Heart left ventricle (tissue), 13 donors: ENCODE results near the gene PRPF39.

ENCODE experiments used
- CTCF ChIP-seq, 12 donors: fragments of 200-600 bp; sonication (generic) in 4 of 12; IDR thresholded peaks; one replicate each; pipeline versions ENCODE4 v1.5.0 to v1.8.0; 2018 to 2022; ENCODE audit warnings: antibody characterized with exemption in 12 of 12, mild to moderate bottlenecking in 5 of 12
- POLR2A ChIP-seq, 2 donors: fragments of 450-650 bp; IDR thresholded peaks; one replicate each; pipeline ENCODE4 v1.6.1; 2017; ENCODE audit warnings: antibody characterized with exemption in 2 of 2, mild to moderate bottlenecking in 2 of 2, moderate library complexity in 2 of 2
- donor health status: ischemic (EF 13 %, LVEDD 7.1; RV severe dilation, severe dysfunction).
- donor health status: DM: no; HTN: yes; CAD: no.
- donor health status: DM: no; HTN: no; CAD: no.
- donor health status: ischemic (EF 25% LVEDD 6.9; RV normal size, moderate dysfunction).
- donor health status: ischemic (EF 25% LVEDD 5.7; RV mildly dilated, moderate dysfunction).
- donor health status: ischemic (EF 35%, LVEDD 5.7; RV mildly dilated, moderate dysfunction).
- donor health status: nonischemic (EF 11% LVEDD 7.7; RV severe dilation, severe dysfunction).
- donor health status: DM: yes; HTN: yes; CAD: no.
- donor health status: PGD.
- donor health status: ischemic (EF 29% LVEDD 5.4; RV normal size, mild dysfunction).
- donor health status: nonischemic (EF 23%, LVEDD 6.1; RV moderate dilation, normal function).

- TF ChIP-seq CTCF (IDR thresholded peaks at IDR 0.05) (no peak), POLR2A (IDR thresholded peaks at IDR 0.05) (no peak)
Measured at GRCh38 chr14:45051180-45051579, 32.7 kb upstream of the PRPF39 start.
